C4-2B (cell line): Measurements from ENCODE around the gene PIP5K1A.

Experiments used
- CTCF ChIP-seq: fragments of 450-650 bp; conservative IDR thresholded peaks from 2 replicates; pipeline ENCODE4 v1.5.1; 2017; ENCODE audit warnings: mild to moderate bottlenecking
- ZFX ChIP-seq: fragments of 450-650 bp; IDR thresholded peaks from 2 replicates; pipeline ENCODE4 v1.6.1; 2017

GRCh38 chr1:151176514-151177045 is 21.8 kb upstream of the PIP5K1A start:
- TF ChIP-seq CTCF (no peak), ZFX (no peak)
